H1 (cell line): ENCODE data around the gene MIF4GD. TPM values are rescaled to one million over a fixed set of nuclear protein-coding genes. Genes with fewer than 3 reads are reported as not detected.

Experiments used
- EP300 ChIP-seq, 2 experiments: IDR thresholded peaks; 1 replicate in 1 of 2; 2 replicates in 1 of 2; pipeline ENCODE4 v1.6.1; 2011 to 2012; ENCODE audit warnings: low read depth in 2 of 2, low read length in 2 of 2, mild to moderate bottlenecking in 2 of 2, borderline replicate concordance in 1 of 2, inconsistent platforms in 1 of 2, moderate library complexity in 1 of 2
- SIN3A ChIP-seq, 2 experiments: IDR thresholded peaks in 1 of 2; conservative IDR thresholded peaks in 1 of 2; 2 replicates each; pipeline ENCODE4 v1.6.1; 2011 to 2012; ENCODE audit warnings: low read length in 2 of 2, improper control_type of control experiment in 1 of 2, low read depth in 1 of 2, mild to moderate bottlenecking in 1 of 2
- polyA plus RNA-seq, 7 experiments: library from polyadenylated mRNA; depleted of rRNA in 3 of 7; stranded (reverse) in 5 of 7; unstranded in 2 of 7; fragments of >200 nt in 5 of 7; fragments of 200-250 nt in 2 of 7; gene quantifications; 1 replicate in 5 of 7; 2 replicates in 1 of 7; 4 replicates in 1 of 7; pipeline versions ENCODE4 v1.2.1 to v1.2.3, GENCODE V29; 2011 to 2013; ENCODE audit warnings: missing spikeins in 2 of 7, mixed read lengths in 2 of 7
- total RNA-seq: library from RNA; stranded (reverse); fragmentation: NEBNext Ultra II Directional; extraction: Animal tissue kit (Norgen Biotek cat#: 25700); gene quantifications from 2 replicates; pipeline ENCODE4 v1.2.1, GENCODE V29; 2021
- TF ChIP-seq, protein P1 (sequence below): IDR thresholded peaks from 2 replicates; pipeline ENCODE4 v1.6.1; 2011; ENCODE audit warnings: low read depth, mild to moderate bottlenecking, low read length; ENCODE audit not compliant: insufficient read depth

Gene MIF4GD
- total and polyA plus RNA-seq, 2 of the 8 experiments (the other 6 are each of a cell fraction or from before 2014, with no cell fraction given), result 16.1 to 51.1 TPM

DNA sequence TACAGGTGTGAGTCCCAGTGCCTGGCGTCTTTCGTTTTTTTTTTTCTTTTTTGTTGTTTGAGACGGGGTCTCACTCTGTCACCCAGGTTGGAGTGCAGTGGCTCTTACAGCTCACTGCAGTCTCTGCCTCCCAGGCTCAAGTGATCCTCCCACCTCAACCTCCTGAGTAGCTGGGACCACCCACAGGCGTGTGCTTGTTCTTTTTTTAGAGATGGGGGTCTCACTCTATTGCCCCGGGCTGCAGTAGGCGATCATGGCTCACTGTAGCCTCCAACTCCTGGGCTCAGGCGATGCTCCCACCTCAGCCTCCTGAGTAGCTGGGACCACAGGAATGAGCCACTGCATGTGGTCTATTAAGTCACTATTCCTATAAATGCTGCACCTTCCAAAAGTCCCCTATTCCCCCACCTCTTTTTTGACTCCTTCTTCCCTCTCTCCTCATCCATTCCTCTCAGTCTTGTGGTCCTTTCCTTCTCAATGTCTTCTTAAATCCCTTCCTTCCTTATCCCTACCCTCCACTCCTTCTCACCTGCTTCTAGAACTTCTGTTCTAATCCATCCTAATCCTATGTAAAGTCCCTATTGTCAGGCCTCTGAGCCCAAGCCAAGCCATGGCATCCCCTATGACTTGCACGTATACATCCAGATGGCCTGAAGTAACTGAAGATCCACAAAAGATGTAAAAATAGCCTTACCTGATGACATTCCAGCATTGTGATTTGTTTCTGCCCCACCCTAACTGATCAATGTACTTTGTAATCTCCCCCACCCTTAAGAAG is 18.8 kb downstream of the MIF4GD start (continued):
- TF ChIP-seq, protein P1, sequence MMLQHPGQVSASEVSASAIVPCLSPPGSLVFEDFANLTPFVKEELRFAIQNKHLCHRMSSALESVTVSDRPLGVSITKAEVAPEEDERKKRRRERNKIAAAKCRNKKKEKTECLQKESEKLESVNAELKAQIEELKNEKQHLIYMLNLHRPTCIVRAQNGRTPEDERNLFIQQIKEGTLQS, result no peak
- TF ChIP-seq EP300 (IDR thresholded peaks at IDR 0.05; ENCODE audit: borderline replicate concordance in 1 of 2, low read depth in 2 of 2, low read length in 2 of 2) (no peak), SIN3A (conservative IDR thresholded peaks at IDR 0.05 in 1 of 2, IDR thresholded peaks at IDR 0.05 in 1 of 2; ENCODE audit: low read depth in 1 of 2, low read length in 2 of 2) (no peak)
